ENCODE measurements around the gene TRIM17. TPM values are rescaled to one million over a fixed set of nuclear protein-coding genes. Genes with fewer than 3 reads are reported as not detected.

Gene TRIM17
- total and polyA plus RNA-seq, 2 experiments from 2014 or later, result 0.86 to 1.1 TPM

DNA sequence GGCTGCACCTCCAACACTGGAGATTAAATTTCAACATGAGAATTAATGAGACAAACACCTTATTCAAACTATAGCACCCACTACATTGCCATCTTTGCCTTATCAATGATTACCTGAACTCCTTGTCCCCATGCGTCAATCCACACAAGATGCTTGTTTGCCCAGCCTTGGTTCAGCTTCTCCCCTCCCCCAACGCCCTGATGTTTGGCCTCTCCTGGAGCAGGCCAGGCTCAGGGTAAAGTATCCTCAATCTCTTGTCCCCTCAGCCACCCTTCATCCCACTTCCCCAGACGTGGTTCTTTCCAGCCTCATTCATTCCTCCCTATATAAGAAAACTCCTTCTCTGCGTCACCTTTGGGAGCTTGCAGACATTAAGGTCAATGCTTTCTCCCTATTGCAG is 11.8 kb upstream of the TRIM17 start:
- H3K4me3 ChIP-seq, result no peak overlapping the region
- H3K4me2 ChIP-seq, result no peak overlapping the region
- Mint-ChIP-seq H3K36me3 (ENCODE audit: low read depth) (0 out of 3 replicates have a peak, but pooled peaks cover 3% of the 10 kb centered on the region), H3K9me3 (peaks cover 4% of the 10 kb centered on the region; the same call in 1 of the 3 replicates), H3K4me1 (peaks cover 18% of the 10 kb centered on the region), H3K27ac (no peak overlapping the region), H3K4me3 (no peak overlapping the region), H3K27me3 (ENCODE audit: insufficient read depth, low read depth, poor library complexity) (peaks cover 25% of the 10 kb centered on the region)
- no peaks in the 10 kb centered on the region for H3K36me3 ChIP-seq (ENCODE audit: insufficient read depth)
- peaks cover 56% of the 10 kb centered on the region for H3K27me3 ChIP-seq (ENCODE audit: insufficient read depth)
- H3F3A ChIP-seq (replicated peaks; ENCODE audit: low read depth), result no peaks in the 10 kb centered on the region
- DNase-seq (ENCODE audit: low spot score) (no peak), ATAC-seq (peak; percentile 36)
- H3K27ac ChIP-seq (ENCODE audit: low read depth), result no peak overlapping the region
- no peaks in the 10 kb centered on the region for H3K9me2 ChIP-seq (ENCODE audit: insufficient read depth)
- no peaks in the 10 kb centered on the region for H3K79me2 ChIP-seq (replicated peaks; ENCODE audit: insufficient read depth)
- no peak overlapping the region for H2AFZ ChIP-seq
- H3K4me1 ChIP-seq (ENCODE audit: insufficient read depth), result peaks cover 6% of the 10 kb centered on the region; the same call in 1 of the 2 replicates
- no peaks in the 10 kb centered on the region for H4K20me1 ChIP-seq (replicated peaks; ENCODE audit: insufficient read depth)
- TF ChIP-seq NANOG (IDR thresholded peaks at IDR 0.05; ENCODE audit: borderline replicate concordance), result no peak
- no peak for TF ChIP-seq ETS1 (IDR thresholded peaks at IDR 0.05)

- no peak overlapping the region for H3K27ac ChIP-seq (ENCODE audit: low read depth)
- H3K4me3 ChIP-seq, result no peak overlapping the region
- 0 out of 3 replicates have a peak, but pooled peaks cover 3% of the 10 kb centered on the region for H3K36me3 Mint-ChIP-seq (ENCODE audit: low read depth)
- H3K27me3 Mint-ChIP-seq (ENCODE audit: insufficient read depth, low read depth, poor library complexity), result peaks cover 25% of the 10 kb centered on the region
- no peak for TF ChIP-seq EZH2 (IDR thresholded peaks at IDR 0.05; ENCODE audit: low read depth, unreplicated experiment)
- no peak for TF ChIP-seq JUNB (IDR thresholded peaks at IDR 0.05; ENCODE audit: unreplicated experiment)
- TF ChIP-seq STAT1 (IDR thresholded peaks at IDR 0.05; ENCODE audit: unreplicated experiment), result no peak
- no peak for TF ChIP-seq NANOG (IDR thresholded peaks at IDR 0.05; ENCODE audit: borderline replicate concordance)
- TF ChIP-seq POLR2AphosphoS5 (IDR thresholded peaks at IDR 0.05; ENCODE audit: low read depth), result no peak
- TF ChIP-seq, protein P1, sequence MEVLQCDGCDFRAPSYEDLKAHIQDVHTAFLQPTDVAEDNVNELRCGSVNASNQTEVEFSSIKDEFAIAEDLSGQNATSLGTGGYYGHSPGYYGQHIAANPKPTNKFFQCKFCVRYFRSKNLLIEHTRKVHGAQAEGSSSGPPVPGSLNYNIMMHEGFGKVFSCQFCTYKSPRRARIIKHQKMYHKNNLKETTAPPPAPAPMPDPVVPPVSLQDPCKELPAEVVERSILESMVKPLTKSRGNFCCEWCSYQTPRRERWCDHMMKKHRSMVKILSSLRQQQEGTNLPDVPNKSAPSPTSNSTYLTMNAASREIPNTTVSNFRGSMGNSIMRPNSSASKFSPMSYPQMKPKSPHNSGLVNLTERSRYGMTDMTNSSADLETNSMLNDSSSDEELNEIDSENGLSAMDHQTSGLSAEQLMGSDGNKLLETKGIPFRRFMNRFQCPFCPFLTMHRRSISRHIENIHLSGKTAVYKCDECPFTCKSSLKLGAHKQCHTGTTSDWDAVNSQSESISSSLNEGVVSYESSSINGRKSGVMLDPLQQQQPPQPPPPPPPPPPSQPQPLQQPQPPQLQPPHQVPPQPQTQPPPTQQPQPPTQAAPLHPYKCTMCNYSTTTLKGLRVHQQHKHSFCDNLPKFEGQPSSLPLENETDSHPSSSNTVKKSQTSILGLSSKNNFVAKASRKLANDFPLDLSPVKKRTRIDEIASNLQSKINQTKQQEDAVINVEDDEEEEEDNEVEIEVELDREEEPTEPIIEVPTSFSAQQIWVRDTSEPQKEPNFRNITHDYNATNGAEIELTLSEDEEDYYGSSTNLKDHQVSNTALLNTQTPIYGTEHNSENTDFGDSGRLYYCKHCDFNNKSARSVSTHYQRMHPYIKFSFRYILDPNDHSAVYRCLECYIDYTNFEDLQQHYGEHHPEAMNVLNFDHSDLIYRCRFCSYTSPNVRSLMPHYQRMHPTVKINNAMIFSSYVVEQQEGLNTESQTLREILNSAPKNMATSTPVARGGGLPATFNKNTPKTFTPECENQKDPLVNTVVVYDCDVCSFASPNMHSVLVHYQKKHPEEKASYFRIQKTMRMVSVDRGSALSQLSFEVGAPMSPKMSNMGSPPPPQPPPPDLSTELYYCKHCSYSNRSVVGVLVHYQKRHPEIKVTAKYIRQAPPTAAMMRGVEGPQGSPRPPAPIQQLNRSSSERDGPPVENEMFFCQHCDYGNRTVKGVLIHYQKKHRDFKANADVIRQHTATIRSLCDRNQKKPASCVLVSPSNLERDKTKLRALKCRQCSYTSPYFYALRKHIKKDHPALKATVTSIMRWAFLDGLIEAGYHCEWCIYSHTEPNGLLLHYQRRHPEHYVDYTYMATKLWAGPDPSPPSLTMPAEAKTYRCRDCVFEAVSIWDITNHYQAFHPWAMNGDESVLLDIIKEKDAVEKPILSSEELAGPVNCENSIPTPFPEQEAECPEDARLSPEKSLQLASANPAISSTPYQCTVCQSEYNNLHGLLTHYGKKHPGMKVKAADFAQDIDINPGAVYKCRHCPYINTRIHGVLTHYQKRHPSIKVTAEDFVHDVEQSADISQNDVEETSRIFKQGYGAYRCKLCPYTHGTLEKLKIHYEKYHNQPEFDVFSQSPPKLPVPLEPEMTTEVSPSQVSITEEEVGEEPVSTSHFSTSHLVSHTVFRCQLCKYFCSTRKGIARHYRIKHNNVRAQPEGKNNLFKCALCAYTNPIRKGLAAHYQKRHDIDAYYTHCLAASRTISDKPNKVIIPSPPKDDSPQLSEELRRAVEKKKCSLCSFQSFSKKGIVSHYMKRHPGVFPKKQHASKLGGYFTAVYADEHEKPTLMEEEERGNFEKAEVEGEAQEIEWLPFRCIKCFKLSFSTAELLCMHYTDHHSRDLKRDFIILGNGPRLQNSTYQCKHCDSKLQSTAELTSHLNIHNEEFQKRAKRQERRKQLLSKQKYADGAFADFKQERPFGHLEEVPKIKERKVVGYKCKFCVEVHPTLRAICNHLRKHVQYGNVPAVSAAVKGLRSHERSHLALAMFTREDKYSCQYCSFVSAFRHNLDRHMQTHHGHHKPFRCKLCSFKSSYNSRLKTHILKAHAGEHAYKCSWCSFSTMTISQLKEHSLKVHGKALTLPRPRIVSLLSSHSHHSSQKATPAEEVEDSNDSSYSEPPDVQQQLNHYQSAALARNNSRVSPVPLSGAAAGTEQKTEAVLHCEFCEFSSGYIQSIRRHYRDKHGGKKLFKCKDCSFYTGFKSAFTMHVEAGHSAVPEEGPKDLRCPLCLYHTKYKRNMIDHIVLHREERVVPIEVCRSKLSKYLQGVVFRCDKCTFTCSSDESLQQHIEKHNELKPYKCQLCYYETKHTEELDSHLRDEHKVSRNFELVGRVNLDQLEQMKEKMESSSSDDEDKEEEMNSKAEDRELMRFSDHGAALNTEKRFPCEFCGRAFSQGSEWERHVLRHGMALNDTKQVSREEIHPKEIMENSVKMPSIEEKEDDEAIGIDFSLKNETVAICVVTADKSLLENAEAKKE (CRISPR knock-in tag; IDR thresholded peaks at IDR 0.05), result no peak
- TF ChIP-seq ZNF114 (CRISPR knock-in tag; IDR thresholded peaks at IDR 0.05), result no peak
- TF ChIP-seq EZH2phosphoT487 (IDR thresholded peaks at IDR 0.05; ENCODE audit: unreplicated experiment), result no peak
- TF ChIP-seq, protein P2, sequence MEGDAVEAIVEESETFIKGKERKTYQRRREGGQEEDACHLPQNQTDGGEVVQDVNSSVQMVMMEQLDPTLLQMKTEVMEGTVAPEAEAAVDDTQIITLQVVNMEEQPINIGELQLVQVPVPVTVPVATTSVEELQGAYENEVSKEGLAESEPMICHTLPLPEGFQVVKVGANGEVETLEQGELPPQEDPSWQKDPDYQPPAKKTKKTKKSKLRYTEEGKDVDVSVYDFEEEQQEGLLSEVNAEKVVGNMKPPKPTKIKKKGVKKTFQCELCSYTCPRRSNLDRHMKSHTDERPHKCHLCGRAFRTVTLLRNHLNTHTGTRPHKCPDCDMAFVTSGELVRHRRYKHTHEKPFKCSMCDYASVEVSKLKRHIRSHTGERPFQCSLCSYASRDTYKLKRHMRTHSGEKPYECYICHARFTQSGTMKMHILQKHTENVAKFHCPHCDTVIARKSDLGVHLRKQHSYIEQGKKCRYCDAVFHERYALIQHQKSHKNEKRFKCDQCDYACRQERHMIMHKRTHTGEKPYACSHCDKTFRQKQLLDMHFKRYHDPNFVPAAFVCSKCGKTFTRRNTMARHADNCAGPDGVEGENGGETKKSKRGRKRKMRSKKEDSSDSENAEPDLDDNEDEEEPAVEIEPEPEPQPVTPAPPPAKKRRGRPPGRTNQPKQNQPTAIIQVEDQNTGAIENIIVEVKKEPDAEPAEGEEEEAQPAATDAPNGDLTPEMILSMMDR (conservative IDR thresholded peaks at IDR 0.05; ENCODE audit: low read depth in 2 of 2), result no peak
- H3K4me2 ChIP-seq, result no peak overlapping the region
- H3K9me3 Mint-ChIP-seq, result peaks cover 4% of the 10 kb centered on the region; the same call in 1 of the 3 replicates
- H3K79me2 ChIP-seq (replicated peaks; ENCODE audit: insufficient read depth), result no peaks in the 10 kb centered on the region
- no peaks in the 10 kb centered on the region for H4K20me1 ChIP-seq (replicated peaks; ENCODE audit: insufficient read depth)
- no peak overlapping the region for H3K4me3 Mint-ChIP-seq
- DNase-seq (ENCODE audit: low spot score), result no peak
- no peak overlapping the region for H2AFZ ChIP-seq
- no peak for ATAC-seq
- H3K4me1 ChIP-seq (ENCODE audit: insufficient read depth), result 0 out of 2 replicates have a peak, but pooled peaks cover 5% of the 10 kb centered on the region
- no peak overlapping the region for H3K27ac Mint-ChIP-seq
- peaks cover 68% of the 10 kb centered on the region for H3K27me3 ChIP-seq (ENCODE audit: insufficient read depth)
- H3K4me1 Mint-ChIP-seq, result peaks cover 13% of the 10 kb centered on the region; the same call in 2 of the 3 replicates
- no peaks in the 10 kb centered on the region for H3F3A ChIP-seq (replicated peaks; ENCODE audit: low read depth)
- H3K9me2 ChIP-seq (ENCODE audit: insufficient read depth), result no peaks in the 10 kb centered on the region
- no peaks in the 10 kb centered on the region for H3K36me3 ChIP-seq (ENCODE audit: insufficient read depth)
Measured at GRCh38 chr1:228426518-228427175, 10.0 kb upstream of the TRIM17 start.
